ENCODE data around the gene ADA.
"Not testable (repeated sequence)": the region's sequence is repeated elsewhere in the genome, so short reads cannot be mapped to it uniquely, and the experiment has no call there.

Gene ADA

DNA sequence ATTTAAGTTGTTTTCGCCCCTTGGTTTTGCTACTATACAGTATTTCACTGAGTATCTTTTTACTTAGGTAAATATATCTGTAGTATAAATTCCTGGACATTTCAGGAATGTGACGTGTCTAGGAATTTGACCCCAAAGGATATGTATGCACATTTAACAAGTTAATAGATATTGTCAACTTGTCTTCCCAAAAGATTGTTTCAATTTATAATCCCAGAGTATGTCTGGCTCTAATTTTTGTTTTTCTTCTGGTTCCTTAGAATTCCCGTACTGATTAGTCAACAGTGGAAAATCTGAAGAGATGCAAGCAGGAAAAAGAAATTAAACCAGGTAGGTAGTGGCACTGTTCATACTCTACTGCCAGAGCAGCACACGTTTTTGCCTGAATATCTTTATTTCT, 62.0 kb downstream of the ADA start:
- Histone ChIP-seq H3K4me3 (IDR thresholded peaks at IDR 0.05; ENCODE audit: insufficient read depth, low read depth, low read length) (no peak overlapping the region), H3K4me1 (ENCODE audit: low read depth, poor library complexity, severe bottlenecking) (peaks cover 6% of the 10 kb centered on the region), H4K20me1 (ENCODE audit: insufficient read depth) (no peaks in the 10 kb centered on the region), H3K36me3 (ENCODE audit: insufficient read depth) (no peaks in the 10 kb centered on the region), H2AFZ (ENCODE audit: low read depth) (no peak overlapping the region), H3K79me2 (ENCODE audit: insufficient read depth, low read depth) (no peaks in the 10 kb centered on the region), H3K27me3 (ENCODE audit: insufficient read depth, low read depth) (no peaks in the 10 kb centered on the region), H3K27ac (no peak overlapping the region), H3K4me2 (no peak overlapping the region), H3K9ac (no peak overlapping the region)
- TF ChIP-seq, protein P1, sequence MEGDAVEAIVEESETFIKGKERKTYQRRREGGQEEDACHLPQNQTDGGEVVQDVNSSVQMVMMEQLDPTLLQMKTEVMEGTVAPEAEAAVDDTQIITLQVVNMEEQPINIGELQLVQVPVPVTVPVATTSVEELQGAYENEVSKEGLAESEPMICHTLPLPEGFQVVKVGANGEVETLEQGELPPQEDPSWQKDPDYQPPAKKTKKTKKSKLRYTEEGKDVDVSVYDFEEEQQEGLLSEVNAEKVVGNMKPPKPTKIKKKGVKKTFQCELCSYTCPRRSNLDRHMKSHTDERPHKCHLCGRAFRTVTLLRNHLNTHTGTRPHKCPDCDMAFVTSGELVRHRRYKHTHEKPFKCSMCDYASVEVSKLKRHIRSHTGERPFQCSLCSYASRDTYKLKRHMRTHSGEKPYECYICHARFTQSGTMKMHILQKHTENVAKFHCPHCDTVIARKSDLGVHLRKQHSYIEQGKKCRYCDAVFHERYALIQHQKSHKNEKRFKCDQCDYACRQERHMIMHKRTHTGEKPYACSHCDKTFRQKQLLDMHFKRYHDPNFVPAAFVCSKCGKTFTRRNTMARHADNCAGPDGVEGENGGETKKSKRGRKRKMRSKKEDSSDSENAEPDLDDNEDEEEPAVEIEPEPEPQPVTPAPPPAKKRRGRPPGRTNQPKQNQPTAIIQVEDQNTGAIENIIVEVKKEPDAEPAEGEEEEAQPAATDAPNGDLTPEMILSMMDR (conservative IDR thresholded peaks at IDR 0.05; ENCODE audit: low read depth, low read length), result no peak

DNA sequence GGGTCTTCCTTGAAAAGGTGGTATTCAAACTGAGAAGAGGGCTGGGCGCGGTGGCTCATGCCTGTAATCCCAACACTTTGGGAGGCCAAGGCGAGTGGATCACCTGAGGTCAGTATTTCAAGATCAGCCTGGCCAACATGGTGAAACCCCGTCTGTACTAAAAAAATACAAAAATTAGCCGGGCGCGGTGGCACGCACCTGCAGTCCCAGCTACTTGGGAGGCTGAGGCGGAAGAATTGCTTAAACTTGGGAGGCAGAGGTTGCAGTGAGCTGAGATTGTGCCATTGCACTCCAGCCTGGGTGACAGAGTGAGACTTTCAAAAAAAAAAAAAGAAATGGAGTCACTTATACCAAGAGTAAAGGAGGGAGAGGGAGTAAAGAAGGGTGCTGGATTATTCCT, 63.2 kb downstream of the ADA start:
- not testable (repeated sequence) for H3K36me3 ChIP-seq (ENCODE audit: insufficient read depth); H3K27me3 ChIP-seq (ENCODE audit: insufficient read depth, low read depth); H3K4me3 ChIP-seq (IDR thresholded peaks at IDR 0.05; ENCODE audit: insufficient read depth, low read depth, low read length); H3K27ac ChIP-seq; H3K9ac ChIP-seq; H3K4me2 ChIP-seq; H3K79me2 ChIP-seq (ENCODE audit: insufficient read depth, low read depth); H4K20me1 ChIP-seq (ENCODE audit: insufficient read depth); H3K4me1 ChIP-seq (ENCODE audit: low read depth, poor library complexity, severe bottlenecking); H2AFZ ChIP-seq (ENCODE audit: low read depth)

DNA sequence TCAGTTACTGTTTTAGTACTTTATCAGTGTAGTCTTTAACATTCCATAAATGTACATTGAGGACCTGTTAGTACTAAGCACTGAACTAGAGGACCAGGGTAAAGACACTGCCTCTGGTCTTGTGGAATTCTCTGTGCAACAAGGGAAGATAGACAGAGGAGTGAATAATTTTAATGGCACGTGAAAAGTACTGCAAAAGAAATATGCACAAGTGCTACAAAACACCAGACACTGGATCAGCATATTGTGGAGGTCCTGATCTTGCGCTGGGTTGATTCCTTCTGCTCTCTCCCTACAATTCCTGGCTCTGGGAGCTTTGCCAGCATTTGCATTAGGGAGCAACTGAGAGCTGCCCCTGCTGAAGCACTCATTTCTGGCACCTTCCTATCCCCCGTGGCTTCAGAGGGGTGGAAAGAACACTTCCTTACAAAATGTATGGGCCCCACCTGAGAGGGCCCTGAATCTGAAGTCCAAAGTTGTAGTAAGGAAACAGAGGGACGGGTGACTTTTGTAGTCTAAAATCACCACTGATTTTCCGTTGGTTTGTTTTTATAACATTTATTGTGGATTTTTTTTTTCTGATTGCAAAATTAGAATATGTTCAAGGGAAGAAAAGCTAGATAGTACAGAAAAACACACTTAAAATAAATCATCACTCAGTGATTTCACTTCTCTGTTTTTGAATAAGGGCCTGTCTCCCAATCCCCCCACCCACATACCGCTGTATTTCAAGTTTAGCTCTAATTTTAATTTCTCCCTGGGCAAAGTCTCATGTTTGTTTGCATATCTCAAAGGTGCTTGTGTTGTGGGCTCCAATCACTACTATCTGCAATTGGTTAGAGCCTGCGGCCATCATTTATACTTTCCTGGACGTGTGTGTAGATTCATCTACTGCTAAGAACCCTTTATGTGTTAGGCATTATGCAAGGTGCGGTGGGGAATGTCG, 64.2 kb downstream of the ADA start:
- Histone ChIP-seq H3K9ac (no peak overlapping the region), H4K20me1 (ENCODE audit: insufficient read depth) (no peaks in the 10 kb centered on the region), H2AFZ (ENCODE audit: low read depth) (no peak overlapping the region), H3K4me2 (no peak overlapping the region), H3K36me3 (ENCODE audit: insufficient read depth) (no peaks in the 10 kb centered on the region), H3K79me2 (ENCODE audit: insufficient read depth, low read depth) (no peaks in the 10 kb centered on the region), H3K4me1 (ENCODE audit: low read depth, poor library complexity, severe bottlenecking) (no peaks in the 10 kb centered on the region), H3K27ac (no peak overlapping the region), H3K4me3 (IDR thresholded peaks at IDR 0.05; ENCODE audit: insufficient read depth, low read depth, low read length) (no peak overlapping the region), H3K27me3 (ENCODE audit: insufficient read depth, low read depth) (no peaks in the 10 kb centered on the region)
- TF ChIP-seq, protein P1 (conservative IDR thresholded peaks at IDR 0.05; ENCODE audit: low read depth, low read length), result no peak

DNA sequence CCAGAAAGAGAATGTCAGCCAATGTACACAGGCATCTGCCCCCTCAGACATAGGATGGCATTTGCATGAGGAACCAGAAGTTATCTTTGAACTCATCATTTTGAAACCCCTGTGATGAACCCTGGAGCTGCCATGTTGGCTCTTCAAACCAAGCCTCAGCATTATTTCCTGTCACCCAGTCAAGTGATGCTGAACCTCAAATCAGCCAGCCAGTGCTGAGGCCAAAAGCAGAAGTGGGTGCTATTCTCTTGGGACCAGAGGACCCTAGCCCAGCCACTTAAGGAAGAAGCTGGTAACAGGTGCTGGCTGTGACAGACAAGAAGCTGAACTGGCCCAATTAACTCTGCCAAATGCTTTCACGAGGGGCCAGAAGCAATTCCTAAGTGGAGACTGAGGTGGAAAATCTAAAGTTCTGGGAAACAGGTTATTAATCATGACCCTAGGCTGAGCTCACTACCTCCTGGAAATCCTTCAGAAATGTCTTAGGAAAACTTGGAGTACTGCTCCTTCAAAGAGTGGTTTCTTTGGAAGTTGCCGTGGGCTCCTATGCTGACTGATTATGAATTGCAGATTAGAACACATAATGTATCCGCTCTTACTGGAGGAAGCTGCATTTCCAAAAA, 65.1 kb downstream of the ADA start:
- no peaks in the 10 kb centered on the region for H3K4me1 ChIP-seq (ENCODE audit: low read depth, poor library complexity, severe bottlenecking)
- H3K27ac ChIP-seq, result no peak overlapping the region
- no peak overlapping the region for H3K4me2 ChIP-seq
- H3K4me3 ChIP-seq (IDR thresholded peaks at IDR 0.05; ENCODE audit: insufficient read depth, low read depth, low read length), result no peak overlapping the region
- H3K27me3 ChIP-seq (ENCODE audit: insufficient read depth, low read depth), result no peaks in the 10 kb centered on the region
- H3K79me2 ChIP-seq (ENCODE audit: insufficient read depth, low read depth), result no peaks in the 10 kb centered on the region
- H3K9ac ChIP-seq, result no peak overlapping the region
- TF ChIP-seq, protein P1 (conservative IDR thresholded peaks at IDR 0.05; ENCODE audit: low read depth, low read length), result no peak
- H2AFZ ChIP-seq (ENCODE audit: low read depth), result no peak overlapping the region
- H3K36me3 ChIP-seq (ENCODE audit: insufficient read depth), result no peaks in the 10 kb centered on the region
- no peaks in the 10 kb centered on the region for H4K20me1 ChIP-seq (ENCODE audit: insufficient read depth)

Data from KMS-11 (cell line).